ENCODE results near the gene GSS. TPM values are rescaled to one million over a fixed set of nuclear protein-coding genes. Genes with fewer than 3 reads are reported as not detected.
A peak's percentile ranks its signal among the peaks of the same experiment; 100 is the strongest.

GSS gene
- total and polyA plus RNA-seq, 2 of the 8 experiments (the other 6 are each of a cell fraction or from before 2014, with no cell fraction given): 34.6 to 43.2 TPM

DNA sequence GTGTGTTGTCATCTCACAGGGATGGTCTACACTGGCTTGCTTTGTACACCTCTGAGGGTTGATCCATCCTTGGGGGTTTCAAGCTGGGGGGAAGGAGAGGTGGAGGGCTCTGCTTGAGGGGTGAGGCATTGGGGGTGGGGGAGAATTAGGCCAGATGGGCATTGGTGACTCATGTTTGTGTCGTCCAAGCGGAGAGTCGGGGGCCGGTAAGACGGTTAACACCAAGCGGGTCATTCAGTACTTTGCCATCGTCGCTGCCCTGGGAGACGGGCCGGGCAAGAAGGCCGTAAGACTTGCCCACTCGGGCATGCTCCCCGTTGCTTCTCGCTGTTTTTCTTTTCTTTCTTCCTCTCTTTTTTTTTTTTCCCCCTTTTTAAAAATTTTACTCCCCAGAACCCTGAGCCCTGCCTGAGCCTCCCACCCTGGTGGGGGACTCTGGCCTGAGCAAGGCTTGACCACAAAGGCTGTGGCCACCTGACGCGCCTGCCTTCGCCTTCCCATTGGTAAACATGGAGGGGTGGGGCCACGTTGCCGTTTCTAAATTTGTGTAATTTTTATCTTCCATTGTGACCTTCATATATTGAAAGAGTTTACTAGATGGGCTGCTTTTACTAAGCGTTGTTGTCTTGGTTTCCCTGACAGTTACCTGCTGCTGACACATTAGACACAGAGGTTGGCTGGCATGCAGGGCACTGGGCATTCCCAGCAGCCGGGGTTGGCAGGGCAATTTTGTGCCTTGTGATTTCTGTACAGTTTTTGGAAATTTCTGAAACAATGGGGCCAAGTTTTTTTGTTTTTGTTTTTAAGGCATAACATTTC lies 26.9 kb upstream of the GSS start:
- FAIRE-seq: no peak
- Histone ChIP-seq H3K23me2 (ENCODE audit: low read depth, low read length) (peaks cover 4% of the 10 kb centered on the region; the same call in 1 of the 2 replicates), H2BK20ac (ENCODE audit: low read length) (no peak overlapping the region), H2BK5ac (ENCODE audit: low read depth, low read length) (no peak overlapping the region; the same call in 1 of the 2 replicates), H3K79me2 (ENCODE audit: control insufficient read depth in 1 of 2, insufficient read depth in 2 of 2, low read length in 2 of 2) (no peaks in the 10 kb centered on the region), H4K5ac (ENCODE audit: insufficient read length, low read depth, low read length) (no peak overlapping the region), H3K36me3 (ENCODE audit: control insufficient read depth in 2 of 4, insufficient read depth in 4 of 4, low read length in 3 of 4) (no peaks in the 10 kb centered on the region), H3K18ac (ENCODE audit: extremely low read depth, low read length) (no peak overlapping the region; the same call in 1 of the 2 replicates), H2BK15ac (ENCODE audit: low read length) (no peak overlapping the region), H3K56ac (replicated peaks; ENCODE audit: insufficient read length, low read depth, low read length) (no peak overlapping the region), H3K4me1 (replicated peaks in 1 of 4; ENCODE audit: control insufficient read depth in 3 of 4, insufficient read depth in 4 of 4, low read length in 3 of 4) (peaks cover 0 to 49% (median 27%) of the 10 kb centered on the region in 4 experiments; a peak in 6 of 7 replicates), H3K79me1 (ENCODE audit: low read depth, low read length) (no peaks in the 10 kb centered on the region), H3K14ac (ENCODE audit: insufficient read length) (no peak overlapping the region), H3K4ac (replicated peaks; ENCODE audit: insufficient read length, low read depth, low read length) (no peak overlapping the region), H4K20me1 (replicated peaks in 1 of 2; ENCODE audit: control insufficient read depth in 1 of 2, insufficient read depth in 2 of 2, low read length in 2 of 2) (peaks cover 0 to 3% of the 10 kb centered on the region in 2 experiments), H4K91ac (replicated peaks; ENCODE audit: insufficient read length, low read length) (no peak overlapping the region), H4K8ac (ENCODE audit: extremely low read depth, insufficient read depth, low read length) (0 out of 2 replicates have a peak overlapping the region, but pooled peaks have one; percentile 8), H2BK120ac (replicated peaks; ENCODE audit: low read depth, low read length) (no peak overlapping the region), H3K23ac (ENCODE audit: insufficient read length) (no peak overlapping the region), H2BK12ac (ENCODE audit: low read depth, low read length) (no peak overlapping the region), H2AFZ (ENCODE audit: low read length) (no peak overlapping the region), H3K27ac (ENCODE audit: low read depth, low read length) (no peak overlapping the region), H3K4me2 (ENCODE audit: insufficient read depth in 1 of 2, low read depth in 2 of 2, low read length in 2 of 2) (no peak overlapping the region), H2AK5ac (ENCODE audit: low read depth, low read length) (no peak overlapping the region), H3K27me3 (replicated peaks in 1 of 4; ENCODE audit: control insufficient read depth in 3 of 4, extremely low read depth in 1 of 4, insufficient read depth in 3 of 4, low read length in 3 of 4) (peaks cover 0 to 16% (median 7%) of the 10 kb centered on the region in 4 experiments; a peak in 3 of 7 replicates), H3K4me3 (ENCODE audit: extremely low read depth in 1 of 4, insufficient read depth in 2 of 4, low read depth in 3 of 4, low read length in 4 of 4) (0 out of 8 replicates have a peak overlapping the region, but pooled peaks of 1 of the 4 experiments have one; percentile 29), H3K9me3 (ENCODE audit: insufficient read depth in 2 of 2, low read depth in 1 of 2, low read length in 1 of 2) (no peaks in the 10 kb centered on the region), H3K9ac (replicated peaks in 1 of 4; ENCODE audit: extremely low read depth in 1 of 4, low read depth in 3 of 4, low read length in 3 of 4) (no peak overlapping the region)
- POLR2A ChIA-PET (ENCODE audit: partially characterized antibody): no interaction called here
- TF ChIP-seq TCF12 (IDR thresholded peaks at IDR 0.05; ENCODE audit: low read depth, low read length) (no peak), SP4 (IDR thresholded peaks at IDR 0.05; ENCODE audit: low read length) (no peak), ASH2L (IDR thresholded peaks at IDR 0.05; ENCODE audit: low read length) (no peak), CTBP2 (IDR thresholded peaks at IDR 0.05; ENCODE audit: borderline replicate concordance, insufficient read depth, insufficient read length, low read length) (no peak), CREB1 (IDR thresholded peaks at IDR 0.05) (no peak), POLR2A (IDR thresholded peaks at IDR 0.05; ENCODE audit: control extremely low read depth in 1 of 2, low read depth in 2 of 2, low read length in 2 of 2) (no peak)
- no peak for DNase-seq (ENCODE audit: low read depth in 1 of 2, low spot score in 2 of 2)
- WGBS, 2 experiments (ENCODE audit: extremely low coverage in 1 of 2, insufficient coverage in 1 of 2, insufficient read length in 1 of 2, insufficient replicate concordance in 2 of 2, low coverage in 1 of 2, low lambda C conversion rate in 2 of 2, missing lambda C conversion rate in 1 of 2): 91% methylated on average over 21 of the region's 21 CpGs; no CpG with 5 or more reads in 1 of the 2 experiments
- CTCF ChIA-PET (ENCODE audit: partially characterized antibody): interaction anchor here (1.6 to 3.5 kb wide), 2 partner anchors 15 to 109 kb away, joined by 4 to 16 read pairs; no protein-coding TSS in a partner anchor

Measured in H1 (cell line).